Liver (tissue), 9 donors: ENCODE measurements around the gene SAMD4A. TPM values are rescaled to one million over a fixed set of nuclear protein-coding genes. Genes with fewer than 3 reads are reported as not detected.

Experiments
- DNase-seq: peaks from one replicate; pipeline ENCODE4 v3.0.0-alpha.2; 2017; ENCODE audit warnings: low spot score
- H3K27ac ChIP-seq, 2 donors: one replicate each; pipeline ENCODE4 v1.7.0; 2013; ENCODE audit warnings: inconsistent platforms in 2 of 2, low read length in 2 of 2, control low read depth in 1 of 2, low read depth in 1 of 2, mild to moderate bottlenecking in 1 of 2
- H3K27me3 ChIP-seq, 4 donors: one replicate each; pipeline versions ENCODE4 v1.6.1 to v1.7.0; 2013; ENCODE audit warnings: low read length in 3 of 4, inconsistent platforms in 1 of 4, mild to moderate bottlenecking in 1 of 4, moderate library complexity in 1 of 4; ENCODE audit not compliant: control insufficient read depth in 4 of 4, insufficient read depth in 4 of 4
- H3K36me3 ChIP-seq, 4 donors: one replicate each; pipeline versions ENCODE4 v1.6.1 to v1.7.0; 2013; ENCODE audit warnings: low read length in 3 of 4, mild to moderate bottlenecking in 3 of 4, low read depth in 1 of 4, moderate library complexity in 1 of 4; ENCODE audit not compliant: control insufficient read depth in 4 of 4, insufficient read depth in 3 of 4
- H3K4me1 ChIP-seq, 4 donors: one replicate each; pipeline versions ENCODE4 v1.6.1 to v1.7.0; 2013; ENCODE audit warnings: low read length in 3 of 4, mild to moderate bottlenecking in 3 of 4, moderate library complexity in 1 of 4; ENCODE audit not compliant: control insufficient read depth in 4 of 4, insufficient read depth in 4 of 4
- H3K4me3 ChIP-seq, 3 donors: one replicate each; pipeline versions ENCODE4 v1.6.1 to v1.7.0; 2013; ENCODE audit warnings: low read length in 3 of 3, control low read depth in 1 of 3, low read depth in 1 of 3, mild to moderate bottlenecking in 1 of 3
- H3K9ac ChIP-seq, 2 donors: one replicate each; pipeline ENCODE4 v1.7.0; 2013; ENCODE audit warnings: low read length in 2 of 2, mild to moderate bottlenecking in 2 of 2, moderate library complexity in 2 of 2, control low read depth in 1 of 2, low read depth in 1 of 2
- H3K9me3 ChIP-seq, 4 donors: one replicate each; pipeline versions ENCODE4 v1.6.1 to v1.7.0; 2013; ENCODE audit warnings: low read length in 3 of 4; ENCODE audit not compliant: control insufficient read depth in 4 of 4
- EGR1 ChIP-seq, 2 donors: IDR thresholded peaks; 2 replicates each; pipeline ENCODE4 v1.6.1; 2016 to 2018; ENCODE audit warnings: antibody characterized with exemption in 2 of 2, low read depth in 2 of 2
- FOXA1 ChIP-seq: IDR thresholded peaks from 2 replicates; pipeline ENCODE4 v1.6.1; 2016; ENCODE audit warnings: antibody characterized with exemption
- FOXA2 ChIP-seq: IDR thresholded peaks from 2 replicates; pipeline ENCODE4 v1.6.1; 2016; ENCODE audit warnings: antibody characterized with exemption
- GABPA ChIP-seq, 2 donors: IDR thresholded peaks in 1 of 2; conservative IDR thresholded peaks in 1 of 2; 2 replicates each; pipeline ENCODE4 v1.6.1; 2016; ENCODE audit warnings: antibody characterized with exemption in 2 of 2, mild to moderate bottlenecking in 1 of 2, moderate library complexity in 1 of 2
- HNF4A ChIP-seq, 2 donors: conservative IDR thresholded peaks; 2 replicates each; pipeline ENCODE4 v1.6.1; 2016; ENCODE audit warnings: antibody characterized with exemption in 2 of 2, mild to moderate bottlenecking in 2 of 2
- RAD21 ChIP-seq, 2 donors: IDR thresholded peaks; 2 replicates each; pipeline ENCODE4 v1.6.1; 2016; ENCODE audit warnings: antibody characterized with exemption in 2 of 2, mild to moderate bottlenecking in 2 of 2
- RXRA ChIP-seq, 2 donors: IDR thresholded peaks; 2 replicates each; pipeline ENCODE4 v1.6.1; 2017 to 2018; ENCODE audit warnings: antibody characterized with exemption in 2 of 2, mild to moderate bottlenecking in 1 of 2
- SP1 ChIP-seq: IDR thresholded peaks from 2 replicates; pipeline ENCODE4 v1.6.1; 2018; ENCODE audit warnings: antibody characterized with exemption, mild to moderate bottlenecking
- TAF1 ChIP-seq: conservative IDR thresholded peaks from 2 replicates; pipeline ENCODE4 v1.6.1; 2016; ENCODE audit warnings: antibody characterized with exemption, mild to moderate bottlenecking
- YY1 ChIP-seq: IDR thresholded peaks from 2 replicates; pipeline ENCODE4 v1.6.1; 2016; ENCODE audit warnings: antibody characterized with exemption, mild to moderate bottlenecking
- WGBS: extraction: QIAGEN DNeasy Blood & Tissue Kit; methylation state at CpG from one replicate; pipeline ENCODE4 v1.1.7; 2013; 5-methylcytosine and 5-hydroxymethylcytosine counted together
- polyA plus RNA-seq, 2 donors: library from polyadenylated mRNA; stranded (reverse) in 1 of 2; unstranded in 1 of 2; fragments of 200-250 nt in 1 of 2; fragments of >200 nt in 1 of 2; fragmentation: Nextera tagmentation in 1 of 2; extraction: Ambion mirVana in 1 of 2; gene quantifications; one replicate each; pipeline versions ENCODE4 v1.2.1 to v1.2.3, GENCODE V29; 2013 to 2015
- total RNA-seq, 2 donors: library from RNA; depleted of rRNA; stranded (reverse); fragments of >200 nt; gene quantifications; one replicate each; pipeline ENCODE4 v1.2.3, GENCODE V29; 2014
- TF ChIP-seq, protein P1 (sequence below): IDR thresholded peaks from 2 replicates; pipeline ENCODE4 v1.6.1; 2016; ENCODE audit warnings: antibody characterized with exemption
- TF ChIP-seq, protein P2 (sequence below): IDR thresholded peaks from 2 replicates; pipeline ENCODE4 v1.6.1; 2016; ENCODE audit warnings: antibody characterized with exemption
- TF ChIP-seq, protein P3 (sequence below): IDR thresholded peaks from 2 replicates; pipeline ENCODE4 v1.6.1; 2016; ENCODE audit warnings: antibody characterized with exemption, mild to moderate bottlenecking
- TF ChIP-seq, protein P4 (sequence below): fragments of 150-350 bp; IDR thresholded peaks from 2 replicates; pipeline ENCODE4 v1.5.1; 2017; ENCODE audit warnings: improper control_type of control experiment, low read depth, low read length; ENCODE audit not compliant: missing input control
- donor health status: healthy.
- donor health status: healthy.
- donor health status: healthy.
- donor health status: healthy.
- donor health status: healthy.

Gene SAMD4A
- total and polyA plus RNA-seq, 4 donors = 4.3 to 17.8 (median 8.1) TPM

DNA sequence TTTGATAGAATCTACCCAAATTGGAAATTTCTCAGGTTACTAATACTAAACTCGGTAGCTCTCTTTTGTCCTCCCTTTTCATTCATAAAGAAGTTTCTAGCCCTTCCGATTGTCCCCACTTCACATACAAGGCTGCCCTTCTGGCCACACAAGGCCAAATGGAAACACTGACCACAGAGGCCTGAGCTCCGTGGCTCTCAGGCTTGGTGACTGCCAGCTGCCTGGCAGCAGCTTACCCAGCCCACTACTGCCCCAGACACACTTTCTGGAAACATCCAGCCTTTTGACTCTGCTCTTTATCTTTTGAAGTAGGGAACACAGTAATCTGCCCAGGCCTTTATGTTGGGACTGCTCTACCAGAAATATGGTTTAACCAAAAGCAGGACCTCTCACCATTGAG is 168.5 kb downstream of the SAMD4A start:
- no peak for DNase-seq
- no peaks in the 10 kb centered on the region for H3K9me3 ChIP-seq
- no peak overlapping the region for H3K27ac ChIP-seq
- TF ChIP-seq SP1 (no peak), RAD21 (IDR thresholded peaks at IDR 0.05) (no peak), EGR1 (IDR thresholded peaks at IDR 0.05; ENCODE audit: low read depth in 2 of 2) (no peak), FOXA1 (no peak), GABPA (IDR thresholded peaks at IDR 0.05 in 1 of 2, conservative IDR thresholded peaks at IDR 0.05 in 1 of 2) (no peak), HNF4A (conservative IDR thresholded peaks at IDR 0.05) (no peak), RXRA (IDR thresholded peaks at IDR 0.05) (no peak), TAF1 (no peak)
- TF ChIP-seq, protein P1, sequence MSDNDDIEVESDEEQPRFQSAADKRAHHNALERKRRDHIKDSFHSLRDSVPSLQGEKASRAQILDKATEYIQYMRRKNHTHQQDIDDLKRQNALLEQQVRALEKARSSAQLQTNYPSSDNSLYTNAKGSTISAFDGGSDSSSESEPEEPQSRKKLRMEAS = no peak
- TF ChIP-seq, protein P2, sequence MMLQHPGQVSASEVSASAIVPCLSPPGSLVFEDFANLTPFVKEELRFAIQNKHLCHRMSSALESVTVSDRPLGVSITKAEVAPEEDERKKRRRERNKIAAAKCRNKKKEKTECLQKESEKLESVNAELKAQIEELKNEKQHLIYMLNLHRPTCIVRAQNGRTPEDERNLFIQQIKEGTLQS = no peak
- TF ChIP-seq, protein P3, sequence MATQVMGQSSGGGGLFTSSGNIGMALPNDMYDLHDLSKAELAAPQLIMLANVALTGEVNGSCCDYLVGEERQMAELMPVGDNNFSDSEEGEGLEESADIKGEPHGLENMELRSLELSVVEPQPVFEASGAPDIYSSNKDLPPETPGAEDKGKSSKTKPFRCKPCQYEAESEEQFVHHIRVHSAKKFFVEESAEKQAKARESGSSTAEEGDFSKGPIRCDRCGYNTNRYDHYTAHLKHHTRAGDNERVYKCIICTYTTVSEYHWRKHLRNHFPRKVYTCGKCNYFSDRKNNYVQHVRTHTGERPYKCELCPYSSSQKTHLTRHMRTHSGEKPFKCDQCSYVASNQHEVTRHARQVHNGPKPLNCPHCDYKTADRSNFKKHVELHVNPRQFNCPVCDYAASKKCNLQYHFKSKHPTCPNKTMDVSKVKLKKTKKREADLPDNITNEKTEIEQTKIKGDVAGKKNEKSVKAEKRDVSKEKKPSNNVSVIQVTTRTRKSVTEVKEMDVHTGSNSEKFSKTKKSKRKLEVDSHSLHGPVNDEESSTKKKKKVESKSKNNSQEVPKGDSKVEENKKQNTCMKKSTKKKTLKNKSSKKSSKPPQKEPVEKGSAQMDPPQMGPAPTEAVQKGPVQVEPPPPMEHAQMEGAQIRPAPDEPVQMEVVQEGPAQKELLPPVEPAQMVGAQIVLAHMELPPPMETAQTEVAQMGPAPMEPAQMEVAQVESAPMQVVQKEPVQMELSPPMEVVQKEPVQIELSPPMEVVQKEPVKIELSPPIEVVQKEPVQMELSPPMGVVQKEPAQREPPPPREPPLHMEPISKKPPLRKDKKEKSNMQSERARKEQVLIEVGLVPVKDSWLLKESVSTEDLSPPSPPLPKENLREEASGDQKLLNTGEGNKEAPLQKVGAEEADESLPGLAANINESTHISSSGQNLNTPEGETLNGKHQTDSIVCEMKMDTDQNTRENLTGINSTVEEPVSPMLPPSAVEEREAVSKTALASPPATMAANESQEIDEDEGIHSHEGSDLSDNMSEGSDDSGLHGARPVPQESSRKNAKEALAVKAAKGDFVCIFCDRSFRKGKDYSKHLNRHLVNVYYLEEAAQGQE = no peak
- TF ChIP-seq, protein P4, sequence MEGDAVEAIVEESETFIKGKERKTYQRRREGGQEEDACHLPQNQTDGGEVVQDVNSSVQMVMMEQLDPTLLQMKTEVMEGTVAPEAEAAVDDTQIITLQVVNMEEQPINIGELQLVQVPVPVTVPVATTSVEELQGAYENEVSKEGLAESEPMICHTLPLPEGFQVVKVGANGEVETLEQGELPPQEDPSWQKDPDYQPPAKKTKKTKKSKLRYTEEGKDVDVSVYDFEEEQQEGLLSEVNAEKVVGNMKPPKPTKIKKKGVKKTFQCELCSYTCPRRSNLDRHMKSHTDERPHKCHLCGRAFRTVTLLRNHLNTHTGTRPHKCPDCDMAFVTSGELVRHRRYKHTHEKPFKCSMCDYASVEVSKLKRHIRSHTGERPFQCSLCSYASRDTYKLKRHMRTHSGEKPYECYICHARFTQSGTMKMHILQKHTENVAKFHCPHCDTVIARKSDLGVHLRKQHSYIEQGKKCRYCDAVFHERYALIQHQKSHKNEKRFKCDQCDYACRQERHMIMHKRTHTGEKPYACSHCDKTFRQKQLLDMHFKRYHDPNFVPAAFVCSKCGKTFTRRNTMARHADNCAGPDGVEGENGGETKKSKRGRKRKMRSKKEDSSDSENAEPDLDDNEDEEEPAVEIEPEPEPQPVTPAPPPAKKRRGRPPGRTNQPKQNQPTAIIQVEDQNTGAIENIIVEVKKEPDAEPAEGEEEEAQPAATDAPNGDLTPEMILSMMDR = no peak
- no peak overlapping the region for H3K9ac ChIP-seq
- H3K4me1 ChIP-seq = peaks cover 0 to 4% (median under 1%) of the 10 kb centered on the region in 4 donors
- H3K27me3 ChIP-seq = no peaks in the 10 kb centered on the region
- H3K4me3 ChIP-seq = no peak overlapping the region
- H3K36me3 ChIP-seq = peaks cover 0 to 13% (median 1%) of the 10 kb centered on the region in 4 donors
- 94% methylated on average over 3 of the region's 3 CpGs for WGBS

DNA sequence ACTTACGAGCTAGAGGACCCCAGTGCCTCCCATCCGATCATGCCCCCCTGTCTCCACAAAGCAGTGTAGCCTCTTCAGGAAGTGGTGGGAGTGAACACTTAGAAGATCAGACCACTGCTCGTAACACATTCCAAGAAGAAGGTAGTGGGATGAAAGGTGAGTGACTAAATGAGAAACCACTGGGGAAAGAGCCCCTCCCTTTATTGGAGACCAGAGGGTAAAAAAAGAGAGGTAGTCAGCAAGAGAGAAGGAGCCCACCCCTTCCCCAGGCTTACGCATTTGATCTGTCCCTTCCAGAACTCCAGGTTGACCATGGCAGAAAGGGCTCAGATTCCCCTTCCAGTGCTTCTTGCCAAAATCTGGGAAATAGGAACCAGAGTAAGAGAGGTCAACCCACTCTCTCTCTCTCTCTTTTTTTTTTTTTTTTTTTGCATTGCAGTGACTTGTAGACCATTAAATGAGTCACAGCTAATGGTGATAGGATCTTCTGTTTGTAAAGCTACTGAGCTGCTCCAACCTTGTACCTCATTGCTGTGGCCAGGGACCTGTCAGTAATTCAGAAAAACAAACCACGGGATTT is 170.3 kb downstream of the SAMD4A start:
- no peaks in the 10 kb centered on the region for H3K9me3 ChIP-seq
- no peak overlapping the region for H3K27ac ChIP-seq
- no peaks in the 10 kb centered on the region for H3K4me1 ChIP-seq
- H3K36me3 ChIP-seq = peaks cover 0 to 13% (median 1%) of the 10 kb centered on the region in 4 donors
- H3K4me3 ChIP-seq = no peak overlapping the region
- DNase-seq = no peak
- no peaks in the 10 kb centered on the region for H3K27me3 ChIP-seq
- WGBS = 91% methylated on average over 5 of the region's 5 CpGs
- TF ChIP-seq, protein P3 = no peak
- TF ChIP-seq SP1 (no peak), YY1 (no peak), TAF1 (no peak), RXRA (IDR thresholded peaks at IDR 0.05) (no peak), HNF4A (conservative IDR thresholded peaks at IDR 0.05) (no peak), FOXA2 (no peak)
- TF ChIP-seq, protein P2 = no peak
- TF ChIP-seq, protein P1 = no peak
- TF ChIP-seq, protein P4 = no peak
- no peak overlapping the region for H3K9ac ChIP-seq
